Gastroesophageal sphincter (tissue), 4 donors: ENCODE results near the gene OTULINL. TPM values are rescaled to one million over a fixed set of nuclear protein-coding genes. Genes with fewer than 3 reads are reported as not detected.
A peak's percentile ranks its signal among the peaks of the same experiment; 100 is the strongest.

Source experiments
- ATAC-seq: fragments of 150-250 bp; one replicate; pipeline ENCODE4 v1.9.1; 2016; ENCODE audit warnings: mild to moderate bottlenecking, moderate library complexity
- H3K27ac ChIP-seq, 4 donors: fragments of 200-600 bp; sonication (generic) in 3 of 4; 1 replicate in 3 of 4; 2 replicates in 1 of 4; pipeline ENCODE4 v1.5.1; 2016 to 2019
- H3K27me3 ChIP-seq: fragments of 200-600 bp; sonication (generic); one replicate; pipeline ENCODE4 v1.5.1; 2019
- H3K36me3 ChIP-seq, 2 donors: fragments of 200-600 bp; sonication (generic); one replicate each; pipeline ENCODE4 v1.5.1; 2019; ENCODE audit warnings: control low read depth in 1 of 2
- H3K4me1 ChIP-seq, 3 donors: fragments of 200-600 bp; sonication (generic); 1 replicate in 2 of 3; 2 replicates in 1 of 3; pipeline ENCODE4 v1.5.1; 2016 to 2019; ENCODE audit warnings: control low read depth in 2 of 3
- H3K4me3 ChIP-seq, 2 donors: fragments of 200-600 bp; sonication (generic); one replicate each; pipeline ENCODE4 v1.5.1; 2019; ENCODE audit warnings: mild to moderate bottlenecking in 1 of 2, moderate library complexity in 1 of 2
- H3K9me3 ChIP-seq, 3 donors: fragments of 200-600 bp; sonication (generic); one replicate each; pipeline ENCODE4 v1.5.1; 2017 to 2019; ENCODE audit warnings: control low read depth in 2 of 3
- CTCF ChIP-seq, 4 experiments: fragments of 200-600 bp in 2 of 4; fragments of 450-650 bp in 2 of 4; sonication (generic) in 1 of 4; IDR thresholded peaks; one replicate each; pipeline ENCODE4 v1.5.1; 2017 to 2019; ENCODE audit warnings: antibody characterized with exemption in 4 of 4, mild to moderate bottlenecking in 2 of 4, moderate library complexity in 2 of 4
- EP300 ChIP-seq: sonication (generic); formaldehyde crosslinking; IDR thresholded peaks from one replicate; pipeline ENCODE4 v1.6.1; 2017; ENCODE audit warnings: antibody characterized with exemption, mild to moderate bottlenecking
- POLR2A ChIP-seq, 2 donors: fragments of 450-650 bp; IDR thresholded peaks; one replicate each; pipeline ENCODE4 v1.6.1; 2017; ENCODE audit warnings: antibody characterized with exemption in 2 of 2, mild to moderate bottlenecking in 2 of 2, moderate library complexity in 1 of 2
- POLR2AphosphoS5 ChIP-seq: sonication (generic); formaldehyde crosslinking; IDR thresholded peaks from one replicate; pipeline ENCODE4 v1.6.1; 2017; ENCODE audit warnings: antibody characterized with exemption
- WGBS, 2 donors: methylation state at CpG; one replicate each; pipeline ENCODE4 v1.1.5; 2018; ENCODE audit warnings: low coverage in 1 of 2; 5-methylcytosine and 5-hydroxymethylcytosine counted together
- total RNA-seq, 4 donors: library from RNA; depleted of rRNA; stranded (reverse); fragments of >200 nt; gene quantifications; one replicate each; pipeline ENCODE4 v1.1.0, GENCODE V29; 2016

The OTULINL gene
- total RNA-seq, 4 donors from 2014 or later = 1.4 to 11.3 (median 5.1) TPM

GRCh38 chr5:14574891-14575508 is 6.6 kb upstream of the OTULINL start:
- Histone ChIP-seq H3K36me3 (no peaks in the 10 kb centered on the region), H3K27ac (peak overlapping the region in 1 of 4 donors; percentile 24), H3K4me3 (no peak overlapping the region), H3K4me1 (no peaks in the 10 kb centered on the region), H3K9me3 (no peaks in the 10 kb centered on the region), H3K27me3 (peaks cover 40% of the 10 kb centered on the region)
- no peak for TF ChIP-seq POLR2AphosphoS5
- TF ChIP-seq POLR2A (IDR thresholded peaks at IDR 0.05) = no peak
- no peak for TF ChIP-seq CTCF (IDR thresholded peaks at IDR 0.05)
- no peak for TF ChIP-seq EP300
- 79 to 80% methylated on average over 2 of the region's 2 CpGs for WGBS, 2 donors
- ATAC-seq = peak; percentile 41

GRCh38 chr5:14576206-14576605 is 5.4 kb upstream of the OTULINL start:
- Histone ChIP-seq H3K4me3 (no peak overlapping the region), H3K36me3 (no peaks in the 10 kb centered on the region), H3K27me3 (peaks cover 50% of the 10 kb centered on the region), H3K27ac (no peak overlapping the region), H3K9me3 (no peaks in the 10 kb centered on the region), H3K4me1 (peaks cover 0 to 3% (median 0%) of the 10 kb centered on the region in 3 donors)
- no peak for ATAC-seq
- 76 to 84% methylated on average over 7 of the region's 7 CpGs for WGBS, 2 donors
- no peak for TF ChIP-seq POLR2A (IDR thresholded peaks at IDR 0.05)
- no peak for TF ChIP-seq EP300
- TF ChIP-seq CTCF (IDR thresholded peaks at IDR 0.05) = no peak
- no peak for TF ChIP-seq POLR2AphosphoS5

DNA sequence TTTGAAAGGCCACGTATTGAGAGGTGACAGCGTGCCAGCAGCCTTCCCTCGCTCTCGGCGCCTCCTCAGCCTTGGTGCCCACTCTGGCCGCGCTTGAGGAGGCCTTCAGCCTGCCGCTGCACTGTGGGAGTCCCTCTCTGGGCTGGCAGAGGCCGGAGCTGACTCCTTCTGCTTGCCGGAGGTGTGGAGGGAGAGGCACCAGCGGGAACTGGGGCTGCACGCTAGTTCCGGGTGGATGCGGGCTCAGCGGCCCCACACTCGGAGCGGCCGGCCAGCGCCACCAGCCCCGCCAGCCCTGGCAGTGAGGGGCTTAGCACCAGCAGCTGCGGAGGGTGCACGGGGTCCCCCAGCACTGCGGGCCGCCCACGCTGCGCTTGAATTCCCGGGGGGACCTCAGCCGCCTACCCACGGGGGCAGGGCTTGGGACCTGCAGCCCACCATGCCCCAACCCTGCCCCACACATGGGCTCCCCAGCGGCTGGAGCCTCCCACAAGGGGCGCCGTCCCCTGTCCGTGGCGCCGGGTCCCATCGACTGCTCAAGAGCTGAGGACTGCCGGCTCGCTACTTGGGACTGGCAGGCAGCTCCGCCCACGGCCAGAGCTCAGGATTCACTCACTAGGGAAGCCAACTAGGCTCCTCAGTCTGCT is 4.4 kb upstream of the OTULINL start:
- TF ChIP-seq EP300 (no peak), POLR2A (IDR thresholded peaks at IDR 0.05) (no peak), POLR2AphosphoS5 (no peak), CTCF (IDR thresholded peaks at IDR 0.05) (no peak)
- no peak for ATAC-seq
- Histone ChIP-seq H3K4me3 (no peak overlapping the region), H3K27me3 (peaks cover 60% of the 10 kb centered on the region), H3K9me3 (no peaks in the 10 kb centered on the region), H3K4me1 (peaks cover 0 to 13% (median 0%) of the 10 kb centered on the region in 3 donors), H3K36me3 (no peaks in the 10 kb centered on the region), H3K27ac (no peak overlapping the region)
- 100% methylated on average over 2 of the region's 40 CpGs; no CpG with 5 or more reads in 1 of the 2 donors for WGBS, 2 donors

- Histone ChIP-seq H3K9me3 (no peaks in the 10 kb centered on the region), H3K4me3 (no peak overlapping the region), H3K27ac (no peak overlapping the region), H3K27me3 (peaks cover 63% of the 10 kb centered on the region), H3K36me3 (no peaks in the 10 kb centered on the region), H3K4me1 (peaks cover 0 to 21% (median 0%) of the 10 kb centered on the region in 3 donors)
- ATAC-seq = no peak
- TF ChIP-seq POLR2AphosphoS5 (no peak), EP300 (no peak), POLR2A (IDR thresholded peaks at IDR 0.05) (no peak), CTCF (IDR thresholded peaks at IDR 0.05) (no peak)
- WGBS, 2 donors = 76 to 82% methylated on average over 2 to 3 of the region's 4 CpGs
Measured at GRCh38 chr5:14577971-14578370, 3.6 kb upstream of the OTULINL start.

- no peak overlapping the region for H3K27ac ChIP-seq
- ATAC-seq = no peak
- peaks cover 63% of the 10 kb centered on the region for H3K27me3 ChIP-seq
- peaks cover 0 to 27% (median 0%) of the 10 kb centered on the region in 3 donors for H3K4me1 ChIP-seq
- H3K36me3 ChIP-seq = no peaks in the 10 kb centered on the region
- no peaks in the 10 kb centered on the region for H3K9me3 ChIP-seq
- TF ChIP-seq EP300 (no peak), POLR2A (IDR thresholded peaks at IDR 0.05) (no peak), POLR2AphosphoS5 (no peak), CTCF (IDR thresholded peaks at IDR 0.05) (no peak)
- WGBS, 2 donors = 87 to 88% methylated on average over 6 to 7 of the region's 7 CpGs
- no peak overlapping the region for H3K4me3 ChIP-seq
Measured at GRCh38 chr5:14579246-14579645, 2.3 kb upstream of the OTULINL start.
